Measurements from ENCODE around the gene MGAT4B. TPM values are rescaled to one million over a fixed set of nuclear protein-coding genes. Genes with fewer than 3 reads are reported as not detected.

The MGAT4B gene
- total and polyA plus RNA-seq, 3 donors from 2014 or later = 67.9 to 152 (median 149) TPM

DNA sequence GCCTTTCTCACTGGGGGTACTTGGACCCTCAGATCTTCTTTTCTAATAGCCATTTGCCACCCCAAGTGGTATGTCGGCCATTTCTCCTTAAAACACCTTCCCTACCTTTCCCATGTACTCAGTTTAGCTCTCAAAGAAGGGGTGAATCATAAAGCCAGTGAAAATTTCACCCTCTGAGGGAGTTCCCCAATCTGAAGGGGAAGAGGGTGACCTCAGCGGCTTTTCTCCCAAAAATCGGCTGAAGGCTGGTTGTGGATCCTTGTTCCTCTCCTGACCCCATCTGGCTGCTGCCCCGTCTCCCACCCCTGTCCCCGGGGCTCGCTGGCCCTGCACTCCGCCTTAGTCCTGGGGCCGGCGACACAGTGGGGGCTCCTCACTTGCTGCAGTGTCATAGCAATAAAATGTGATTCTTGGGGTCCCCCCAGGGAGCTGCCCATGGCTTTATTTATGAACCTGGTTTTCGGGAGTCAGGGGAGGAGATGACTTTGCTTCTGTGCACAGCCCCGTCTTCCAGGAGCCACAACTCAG is 30.2 kb downstream of the MGAT4B start:
- Histone ChIP-seq H3K36me3 (ENCODE audit: low read depth, missing control alignments) (no peaks in the 10 kb centered on the region), H3K9me3 (no peaks in the 10 kb centered on the region), H3K4me1 (no peaks in the 10 kb centered on the region), H3K4me3 (no peak overlapping the region), H3K27me3 (no peaks in the 10 kb centered on the region), H3K27ac (no peak overlapping the region)
- no peak for DNase-seq
- 85 to 86% methylated on average over 11 of the region's 11 CpGs for WGBS, 2 donors
- intact Hi-C loops (cut with DNase I; ENCODE audit: low total_unique reads) = no loop called here
- TF ChIP-seq, protein P1, sequence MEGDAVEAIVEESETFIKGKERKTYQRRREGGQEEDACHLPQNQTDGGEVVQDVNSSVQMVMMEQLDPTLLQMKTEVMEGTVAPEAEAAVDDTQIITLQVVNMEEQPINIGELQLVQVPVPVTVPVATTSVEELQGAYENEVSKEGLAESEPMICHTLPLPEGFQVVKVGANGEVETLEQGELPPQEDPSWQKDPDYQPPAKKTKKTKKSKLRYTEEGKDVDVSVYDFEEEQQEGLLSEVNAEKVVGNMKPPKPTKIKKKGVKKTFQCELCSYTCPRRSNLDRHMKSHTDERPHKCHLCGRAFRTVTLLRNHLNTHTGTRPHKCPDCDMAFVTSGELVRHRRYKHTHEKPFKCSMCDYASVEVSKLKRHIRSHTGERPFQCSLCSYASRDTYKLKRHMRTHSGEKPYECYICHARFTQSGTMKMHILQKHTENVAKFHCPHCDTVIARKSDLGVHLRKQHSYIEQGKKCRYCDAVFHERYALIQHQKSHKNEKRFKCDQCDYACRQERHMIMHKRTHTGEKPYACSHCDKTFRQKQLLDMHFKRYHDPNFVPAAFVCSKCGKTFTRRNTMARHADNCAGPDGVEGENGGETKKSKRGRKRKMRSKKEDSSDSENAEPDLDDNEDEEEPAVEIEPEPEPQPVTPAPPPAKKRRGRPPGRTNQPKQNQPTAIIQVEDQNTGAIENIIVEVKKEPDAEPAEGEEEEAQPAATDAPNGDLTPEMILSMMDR (IDR thresholded peaks at IDR 0.05) = no peak
- no peak for TF ChIP-seq POLR2A (IDR thresholded peaks at IDR 0.05)

DNA sequence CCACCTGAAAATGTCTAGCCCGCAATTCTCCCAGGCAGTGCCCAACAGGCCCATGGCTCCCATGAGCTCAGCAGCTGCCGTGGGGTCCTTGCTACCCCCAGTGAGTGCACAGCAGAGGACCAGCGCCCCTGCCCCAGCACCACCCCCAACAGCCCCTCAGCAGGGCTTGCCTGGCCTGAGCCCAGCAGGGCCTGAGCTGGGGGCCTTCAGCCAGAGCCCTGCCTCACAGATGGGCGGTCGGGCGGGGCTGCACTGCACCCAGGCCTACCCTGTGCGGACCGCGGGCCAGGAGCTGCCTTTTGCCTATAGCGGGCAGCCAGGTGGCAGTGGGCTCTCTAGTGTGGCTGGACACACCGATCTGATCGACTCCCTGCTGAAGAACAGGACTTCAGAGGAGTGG is 32.2 kb downstream of the MGAT4B start:
- 92 to 98% methylated on average over 5 to 12 of the region's 12 CpGs for WGBS, 2 donors
- H3K36me3 ChIP-seq (ENCODE audit: low read depth, missing control alignments) = no peaks in the 10 kb centered on the region
- no peak for DNase-seq
- H3K9me3 ChIP-seq = no peaks in the 10 kb centered on the region
- intact Hi-C loops (cut with DNase I; ENCODE audit: low total_unique reads) = no loop called here
- H3K27me3 ChIP-seq = no peaks in the 10 kb centered on the region
- no peak overlapping the region for H3K27ac ChIP-seq
- no peak overlapping the region for H3K4me3 ChIP-seq
- H3K4me1 ChIP-seq = no peaks in the 10 kb centered on the region
- TF ChIP-seq, protein P1 (IDR thresholded peaks at IDR 0.05) = no peak
- TF ChIP-seq POLR2A (IDR thresholded peaks at IDR 0.05) = no peak

DNA sequence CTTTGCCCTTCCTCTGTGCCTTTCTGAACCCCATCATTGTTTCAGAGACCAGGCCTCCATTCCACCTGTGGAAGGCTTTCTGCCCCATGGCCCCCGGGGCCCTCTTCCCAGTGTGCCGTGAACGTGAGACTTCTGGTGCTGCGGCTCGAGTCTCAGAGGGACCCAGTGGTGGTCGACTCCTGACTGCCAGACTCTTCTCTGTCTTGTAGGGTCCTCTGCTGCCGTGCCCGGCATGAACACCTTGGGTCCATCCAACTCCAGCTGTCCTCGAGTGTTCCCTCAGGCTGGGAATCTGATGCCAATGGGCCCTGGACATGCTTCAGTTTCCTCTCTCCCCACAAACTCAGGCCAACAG is 33.0 kb downstream of the MGAT4B start:
- no peak overlapping the region for H3K4me3 ChIP-seq
- TF ChIP-seq, protein P1 (IDR thresholded peaks at IDR 0.05) = no peak
- TF ChIP-seq POLR2A (IDR thresholded peaks at IDR 0.05) = no peak
- intact Hi-C loops (cut with DNase I; ENCODE audit: low total_unique reads) = no loop called here
- no peak overlapping the region for H3K27ac ChIP-seq
- no peaks in the 10 kb centered on the region for H3K27me3 ChIP-seq
- DNase-seq = no peak
- H3K4me1 ChIP-seq = no peaks in the 10 kb centered on the region
- H3K36me3 ChIP-seq (ENCODE audit: low read depth, missing control alignments) = no peaks in the 10 kb centered on the region
- 94 to 99% methylated on average over 5 to 9 of the region's 9 CpGs for WGBS, 2 donors
- H3K9me3 ChIP-seq = no peaks in the 10 kb centered on the region

DNA sequence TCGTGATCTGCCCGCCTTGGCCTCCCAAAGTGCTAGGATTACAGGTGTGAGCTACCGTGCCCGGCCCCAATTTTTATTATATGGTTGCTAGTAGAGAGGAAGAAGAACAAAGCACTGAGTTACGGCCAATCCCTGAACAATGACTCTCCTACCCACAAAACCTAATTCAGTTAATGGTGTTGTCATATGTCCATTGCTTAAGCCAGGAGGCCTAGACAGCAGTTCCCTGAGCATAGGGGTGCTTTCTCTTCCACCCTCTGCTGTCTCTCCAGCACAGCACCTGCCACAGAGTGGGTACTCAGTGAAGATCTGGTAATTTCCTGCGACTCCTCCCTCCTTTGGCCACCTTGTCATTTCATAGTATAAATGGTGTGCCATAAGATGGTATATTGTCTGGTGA is 34.3 kb downstream of the MGAT4B start:
- H3K4me3 ChIP-seq = no peak overlapping the region
- intact Hi-C loops (cut with DNase I; ENCODE audit: low total_unique reads) = no loop called here
- H3K36me3 ChIP-seq (ENCODE audit: low read depth, missing control alignments) = no peaks in the 10 kb centered on the region
- no peaks in the 10 kb centered on the region for H3K9me3 ChIP-seq
- no peak for DNase-seq
- WGBS, 2 donors = 92 to 94% methylated on average over 6 of the region's 6 CpGs
- no peak overlapping the region for H3K27ac ChIP-seq
- no peaks in the 10 kb centered on the region for H3K27me3 ChIP-seq
- no peaks in the 10 kb centered on the region for H3K4me1 ChIP-seq
- TF ChIP-seq POLR2A (IDR thresholded peaks at IDR 0.05) = no peak
- TF ChIP-seq, protein P1 (IDR thresholded peaks at IDR 0.05) = no peak

DNA sequence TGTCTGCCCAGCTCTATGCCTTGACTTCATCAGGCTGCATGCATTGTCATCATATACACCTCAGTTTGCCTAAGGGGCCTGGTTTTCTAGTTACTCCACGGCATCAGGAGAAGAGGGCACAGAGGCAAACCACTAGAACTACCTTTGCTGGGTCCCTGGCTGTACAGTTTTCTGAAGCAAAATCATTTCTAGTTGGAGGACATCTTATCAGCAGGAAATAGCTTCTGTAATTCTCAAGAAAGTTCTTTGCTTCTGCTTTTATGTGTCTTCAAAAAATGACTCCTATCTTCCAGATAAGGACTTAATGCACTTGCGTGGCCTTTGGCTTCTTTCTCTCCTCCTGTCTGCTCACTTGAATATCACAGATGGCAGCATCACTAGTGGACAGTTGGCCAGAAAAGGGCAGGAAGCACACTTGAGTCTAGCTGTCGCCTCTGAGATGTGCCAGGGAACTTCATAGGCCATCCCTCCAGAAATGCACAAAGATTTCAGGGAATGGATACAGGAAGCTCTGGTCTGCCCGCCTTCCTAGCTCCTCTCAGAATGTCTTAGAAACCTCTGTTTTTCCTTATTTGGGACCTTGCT is 35.3 kb downstream of the MGAT4B start:
- intact Hi-C loops (cut with DNase I; ENCODE audit: low total_unique reads) = no loop called here
- Histone ChIP-seq H3K36me3 (ENCODE audit: low read depth, missing control alignments) (no peaks in the 10 kb centered on the region), H3K27me3 (no peaks in the 10 kb centered on the region), H3K4me3 (no peak overlapping the region), H3K27ac (no peak overlapping the region), H3K4me1 (no peaks in the 10 kb centered on the region), H3K9me3 (no peaks in the 10 kb centered on the region)
- 81 to 83% methylated on average over 4 of the region's 4 CpGs for WGBS, 2 donors
- DNase-seq = no peak
- TF ChIP-seq, protein P1 (IDR thresholded peaks at IDR 0.05) = no peak
- TF ChIP-seq POLR2A (IDR thresholded peaks at IDR 0.05) = no peak
